SU-DHL-6 (cell line): ENCODE results near the gene MPZL3.

ENCODE experiments used
- CTCF ChIP-seq: fragments of 200-600 bp; sonication (generic); IDR thresholded peaks from one replicate; pipeline ENCODE4 v1.5.1; 2017; ENCODE audit warnings: antibody characterized with exemption, mild to moderate bottlenecking, low read length, moderate library complexity; ENCODE audit not compliant: insufficient read depth, poor library complexity, severe bottlenecking
- EZH2phosphoT487 ChIP-seq: fragments of 200-600 bp; sonication (generic), shearing (Covaris generic); conservative IDR thresholded peaks from 2 replicates; pipeline ENCODE4 v1.6.1; 2018; ENCODE audit warnings: mild to moderate bottlenecking, antibody characterized with exemption, low read length, moderate library complexity, mixed read lengths

GRCh38 chr11:118272001-118272400, 19.8 kb upstream of the MPZL3 start:
- TF ChIP-seq CTCF, result no peak
- TF ChIP-seq EZH2phosphoT487, result no peak
